H1 (cell line): ENCODE measurements around the gene SYTL2.

Source experiments
- MAFK ChIP-seq: IDR thresholded peaks from 2 replicates; pipeline ENCODE4 v1.6.1; 2012; ENCODE audit warnings: low read depth, mild to moderate bottlenecking, improper control_type of control experiment, low read length
- SUZ12 ChIP-seq: fragments of 200-600 bp; sonication (generic); IDR thresholded peaks from 2 replicates; pipeline ENCODE4 v1.6.1; 2012; ENCODE audit warnings: mild to moderate bottlenecking, inconsistent platforms, low read length, moderate library complexity, mixed read lengths
- TF ChIP-seq, protein P1 (sequence below), 3 experiments: IDR thresholded peaks; 1 replicate in 2 of 3; 2 replicates in 1 of 3; pipeline versions ENCODE4 v1.5.1 to v1.6.1; 2011; ENCODE audit warnings: low read length in 3 of 3, mild to moderate bottlenecking in 3 of 3, inconsistent platforms in 2 of 3, low read depth in 1 of 3, moderate library complexity in 1 of 3; ENCODE audit not compliant: insufficient read depth in 1 of 3; ENCODE audit errors: control extremely low read depth in 1 of 3

DNA sequence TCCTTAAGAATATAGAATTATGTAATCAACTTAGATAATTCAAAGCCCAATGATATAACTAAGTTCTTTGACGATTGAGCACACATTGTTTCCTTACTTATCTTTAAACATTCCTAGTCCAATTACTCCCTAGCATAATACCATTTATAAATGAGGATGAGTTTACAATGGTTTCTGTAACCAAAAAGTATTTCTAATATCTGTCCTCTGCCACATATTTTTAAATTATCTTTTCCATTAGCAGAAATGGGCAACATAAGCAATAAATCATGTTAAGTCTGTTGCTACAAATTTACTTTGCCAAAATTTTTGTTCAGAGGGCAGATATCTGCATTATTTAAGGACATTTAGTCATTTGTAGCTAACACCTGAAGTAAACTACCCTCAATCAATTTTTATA is 152.8 kb downstream of the SYTL2 start:
- TF ChIP-seq, protein P1, sequence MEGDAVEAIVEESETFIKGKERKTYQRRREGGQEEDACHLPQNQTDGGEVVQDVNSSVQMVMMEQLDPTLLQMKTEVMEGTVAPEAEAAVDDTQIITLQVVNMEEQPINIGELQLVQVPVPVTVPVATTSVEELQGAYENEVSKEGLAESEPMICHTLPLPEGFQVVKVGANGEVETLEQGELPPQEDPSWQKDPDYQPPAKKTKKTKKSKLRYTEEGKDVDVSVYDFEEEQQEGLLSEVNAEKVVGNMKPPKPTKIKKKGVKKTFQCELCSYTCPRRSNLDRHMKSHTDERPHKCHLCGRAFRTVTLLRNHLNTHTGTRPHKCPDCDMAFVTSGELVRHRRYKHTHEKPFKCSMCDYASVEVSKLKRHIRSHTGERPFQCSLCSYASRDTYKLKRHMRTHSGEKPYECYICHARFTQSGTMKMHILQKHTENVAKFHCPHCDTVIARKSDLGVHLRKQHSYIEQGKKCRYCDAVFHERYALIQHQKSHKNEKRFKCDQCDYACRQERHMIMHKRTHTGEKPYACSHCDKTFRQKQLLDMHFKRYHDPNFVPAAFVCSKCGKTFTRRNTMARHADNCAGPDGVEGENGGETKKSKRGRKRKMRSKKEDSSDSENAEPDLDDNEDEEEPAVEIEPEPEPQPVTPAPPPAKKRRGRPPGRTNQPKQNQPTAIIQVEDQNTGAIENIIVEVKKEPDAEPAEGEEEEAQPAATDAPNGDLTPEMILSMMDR (IDR thresholded peaks at IDR 0.05; ENCODE audit: control extremely low read depth in 1 of 3, insufficient read depth in 1 of 3, low read depth in 1 of 3, low read length in 3 of 3), result no peak
- no peak for TF ChIP-seq SUZ12
- no peak for TF ChIP-seq MAFK
